K562 (cell line): ENCODE results near the gene TMEM234. TPM values are rescaled to one million over a fixed set of nuclear protein-coding genes. Genes with fewer than 3 reads are reported as not detected.

Source experiments
- BCOR ChIP-seq: fragments of 450-650 bp; IDR thresholded peaks from 2 replicates; pipeline ENCODE4 v1.6.1; 2016
- FOXP4 ChIP-seq: sonication (generic); formaldehyde crosslinking; IDR thresholded peaks from 2 replicates; pipeline ENCODE4 v1.8.0; 2022; ENCODE audit warnings: mild to moderate bottlenecking, missing genetic modification reagents, borderline replicate concordance
- HDAC1 ChIP-seq, 2 experiments: fragments of 450-650 bp; IDR thresholded peaks; 2 replicates each; pipeline ENCODE4 v1.6.1; 2016 to 2017; ENCODE audit warnings: inconsistent platforms in 1 of 2, mild to moderate bottlenecking in 1 of 2, moderate library complexity in 1 of 2
- HDGF ChIP-seq: fragments of 450-650 bp; IDR thresholded peaks from 2 replicates; pipeline ENCODE4 v1.6.1; 2016
- IRF9 ChIP-seq: fragments of 450-650 bp; IDR thresholded peaks from 2 replicates; pipeline ENCODE4 v1.6.1; 2016; ENCODE audit warnings: missing biosample characterization, missing genetic modification characterization
- JUND ChIP-seq, 2 experiments: IDR thresholded peaks; 2 replicates in 1 of 2; 3 replicates in 1 of 2; pipeline ENCODE4 v1.6.1; 2011; ENCODE audit warnings: borderline replicate concordance in 2 of 2, low read depth in 2 of 2, low read length in 2 of 2, improper control_type of control experiment in 1 of 2, missing biosample characterization in 1 of 2, missing genetic modification characterization in 1 of 2, missing genetic modification reagents in 1 of 2
- NONO ChIP-seq, 2 experiments: fragments of 200-400 bp in 1 of 2; fragments of 450-650 bp in 1 of 2; formaldehyde crosslinking in 1 of 2; IDR thresholded peaks; 2 replicates each; pipeline ENCODE4 v1.6.1; 2017; ENCODE audit warnings: low read depth in 2 of 2, mild to moderate bottlenecking in 2 of 2, moderate library complexity in 2 of 2, low read length in 1 of 2
- NR4A1 ChIP-seq, 2 experiments: fragments of 250-450 bp in 1 of 2; fragments of 450-650 bp in 1 of 2; sonication (Bioruptor Pico) in 1 of 2; IDR thresholded peaks; 2 replicates each; pipeline versions ENCODE4 v1.4.0 to v1.6.1; 2016 to 2020; ENCODE audit warnings: mild to moderate bottlenecking in 2 of 2, missing compliant biosample characterization in 1 of 2, missing genetic modification characterization in 1 of 2, moderate library complexity in 1 of 2
- NUFIP1 ChIP-seq: fragments of 450-650 bp; IDR thresholded peaks from 2 replicates; pipeline ENCODE4 v1.6.1; 2018; ENCODE audit not compliant: partially characterized antibody
- POLR2A ChIP-seq: fragments of 450-650 bp; conservative IDR thresholded peaks from 2 replicates; pipeline ENCODE4 v1.6.1; 2016
- POLR2G ChIP-seq: fragments of 200-400 bp; formaldehyde crosslinking; IDR thresholded peaks from 2 replicates; pipeline ENCODE4 v1.6.1; 2017; ENCODE audit warnings: low read depth, mild to moderate bottlenecking, antibody characterized with exemption, low read length, moderate library complexity
- RBBP5 ChIP-seq: fragments of 200-600 bp; sonication (generic); IDR thresholded peaks from 2 replicates; pipeline ENCODE4 v1.6.1; 2012; ENCODE audit warnings: borderline replicate concordance, mild to moderate bottlenecking, low read length, control low read depth, inconsistent platforms; ENCODE audit not compliant: insufficient read depth, poor library complexity, severe bottlenecking
- RFX1 ChIP-seq: fragments of 450-650 bp; IDR thresholded peaks from 2 replicates; pipeline ENCODE4 v1.6.1; 2016; ENCODE audit warnings: mild to moderate bottlenecking, moderate library complexity
- SIN3A ChIP-seq, 2 experiments: fragments of 150-350 bp in 1 of 2; IDR thresholded peaks; 2 replicates each; pipeline ENCODE4 v1.6.1; 2011 to 2016; ENCODE audit warnings: borderline replicate concordance in 2 of 2, low read depth in 2 of 2, low read length in 2 of 2, mild to moderate bottlenecking in 2 of 2, moderate library complexity in 2 of 2; ENCODE audit not compliant: control insufficient read depth in 1 of 2
- THRB ChIP-seq: fragments of 450-650 bp; formaldehyde crosslinking; conservative IDR thresholded peaks from 2 replicates; pipeline ENCODE4 v1.4.0; 2022; ENCODE audit warnings: mild to moderate bottlenecking, missing genetic modification characterization
- ZBTB43 ChIP-seq: sonication (generic); formaldehyde crosslinking; IDR thresholded peaks from 2 replicates; pipeline ENCODE4 v1.8.0; 2023; ENCODE audit warnings: mild to moderate bottlenecking, missing genetic modification reagents
- ZC3H4 ChIP-seq: sonication (generic); formaldehyde crosslinking; IDR thresholded peaks from 2 replicates; pipeline ENCODE4 v1.9.0; 2021; ENCODE audit warnings: missing genetic modification reagents, borderline replicate concordance
- ZNF280A ChIP-seq: fragments of 450-650 bp; IDR thresholded peaks from 2 replicates; pipeline ENCODE4 v1.6.1; 2018; ENCODE audit warnings: mild to moderate bottlenecking, low read depth; ENCODE audit not compliant: partially characterized antibody
- polyA plus RNA-seq, 8 experiments: library from polyadenylated mRNA; depleted of rRNA in 4 of 8; stranded (reverse) in 5 of 8; unstranded in 3 of 8; fragments of >200 nt; fragmentation: Nextera tagmentation in 2 of 8; fragmentation: Illumina TruSeq in 1 of 8; extraction: Ambion mirVana in 2 of 8; extraction: Trizol in 1 of 8; gene quantifications; 2 replicates each; pipeline versions ENCODE4 v1.2.1 to v1.2.3, GENCODE V29; 2011 to 2014; ENCODE audit warnings: inconsistent platforms in 1 of 8, missing spikeins in 1 of 8
- total RNA-seq, 7 experiments: library from RNA; depleted of rRNA in 6 of 7; stranded (reverse); fragments of >200 nt in 6 of 7; fragmentation: Illumina TruSeq in 2 of 7; extraction: Trizol in 2 of 7; gene quantifications; 2 replicates each; pipeline versions ENCODE4 v1.2.1 to v1.2.3, GENCODE V29; 2011 to 2021; ENCODE audit warnings: low replicate concordance in 1 of 7

TMEM234 gene
- total and polyA plus RNA-seq, 9 of the 15 experiments (the other 6 are each of a cell fraction or from before 2014, with no cell fraction given), result 5.0 to 12.9 (median 7.6) TPM

GRCh38 chr1:32221980-32222755 lies at the start of gene TMEM234, which contains the start of gene EIF3I (continued):
- TF ChIP-seq NONO (IDR thresholded peaks at IDR 0.05; ENCODE audit: low read depth in 2 of 2, low read length in 1 of 2) (no peak), NUFIP1 (no peak), NR4A1 (CRISPR knock-in tag; IDR thresholded peaks at IDR 0.05) (0 out of 2 replicates have a peak, but pooled peaks have one; percentile 21), NR4A1 (tag; IDR thresholded peaks at IDR 0.05) (no peak), ZNF280A (no peak), HDAC1 (IDR thresholded peaks at IDR 0.05) (peak; percentile 73 to 96; a peak in 3 of 4 replicates), ZBTB43 (CRISPR knock-in tag) (peak; percentile 70; the same call in 1 of the 2 replicates), HDGF (no peak), RBBP5 (peak; percentile 70), POLR2A (peak; percentile 97), ZC3H4 (CRISPR knock-in tag) (no peak), POLR2G (peak; percentile 88), THRB (0 out of 2 replicates have a peak, but pooled peaks have one; percentile 13), FOXP4 (CRISPR knock-in tag) (peak; percentile 78; the same call in 1 of the 2 replicates), JUND (IDR thresholded peaks at IDR 0.05; ENCODE audit: borderline replicate concordance, low read depth, low read length) (peak; percentile 74), JUND (tag; IDR thresholded peaks at IDR 0.05; ENCODE audit: borderline replicate concordance, low read depth, low read length) (peak; percentile 71; the same call in 1 of the 3 replicates), RFX1 (peak; percentile 98), BCOR (no peak), IRF9 (no peak), SIN3A (IDR thresholded peaks at IDR 0.05; ENCODE audit: borderline replicate concordance in 2 of 2, control insufficient read depth in 1 of 2, low read depth in 2 of 2, low read length in 2 of 2) (peak; percentile 95 to 98; a peak in 3 of 4 replicates)
